B cell (primary cell): ENCODE data around the gene PFKP. TPM values are rescaled to one million over a fixed set of nuclear protein-coding genes. Genes with fewer than 3 reads are reported as not detected.

ENCODE experiments used
- ATAC-seq: fragments of 200-7000 bp; cut with Tn5 transposase; one replicate; pipeline ENCODE4 v1.10.0; 2021; ENCODE audit warnings: low read depth, mild to moderate bottlenecking, moderate number of reproducible peaks, moderate library complexity
- CTCF ChIA-PET: fragments of 350-600 bp; sonication (Branson Sonifier 250); formaldehyde crosslinking; loops from one replicate; lab custom pipeline; 2021; ENCODE audit warnings: antibody characterized with exemption, inconsistent platforms; lab: Charles Lee
- POLR2A ChIA-PET: fragments of 350-600 bp; sonication (Branson Sonifier 250); formaldehyde crosslinking; loops from one replicate; lab custom pipeline; 2021; ENCODE audit warnings: antibody characterized with exemption; lab: Charles Lee
- DNase-seq: peaks from one replicate; pipeline ENCODE4 v3.0.0; 2013
- H2AFZ ChIP-seq: 2 replicates; pipeline ENCODE4 v1.6.1; 2012; ENCODE audit warnings: mild to moderate bottlenecking, low read depth, low read length; ENCODE audit not compliant: insufficient read depth, poor library complexity, severe bottlenecking
- H3K27ac ChIP-seq, 2 donors: 1 replicate in 1 of 2; 2 replicates in 1 of 2; pipeline ENCODE4 v1.5.1; 2012 to 2013; ENCODE audit warnings: low read length in 2 of 2, mild to moderate bottlenecking in 2 of 2, moderate library complexity in 1 of 2
- H3K27me3 ChIP-seq, 4 experiments: fragments of 200-600 bp in 1 of 4; sonication (generic) in 1 of 4; replicated peaks in 1 of 4; 1 replicate in 2 of 4; 2 replicates in 2 of 4; pipeline versions ENCODE4 v1.6.1 to v1.7.0; 2013 to 2016; ENCODE audit warnings: low read length in 3 of 4, mild to moderate bottlenecking in 2 of 4, mixed read lengths in 1 of 4, moderate library complexity in 1 of 4; ENCODE audit not compliant: insufficient read depth in 4 of 4, control insufficient read depth in 3 of 4; ENCODE audit errors: control extremely low read depth in 1 of 4
- H3K36me3 ChIP-seq, 2 experiments: replicated peaks in 1 of 2; 1 replicate in 1 of 2; 2 replicates in 1 of 2; pipeline versions ENCODE4 v1.6.1 to v1.7.1; 2013; ENCODE audit warnings: low read length in 1 of 2; ENCODE audit not compliant: insufficient read depth in 2 of 2, control insufficient read depth in 1 of 2; ENCODE audit errors: control extremely low read depth in 1 of 2, extremely low read depth in 1 of 2
- H3K4me1 ChIP-seq, 2 donors: fragments of 200-600 bp in 1 of 2; sonication (generic) in 1 of 2; 1 replicate in 1 of 2; 2 replicates in 1 of 2; pipeline versions ENCODE4 v1.5.1 to v1.6.1; 2013 to 2017; ENCODE audit warnings: low read length in 2 of 2; ENCODE audit not compliant: control insufficient read depth in 2 of 2, insufficient read depth in 2 of 2
- H3K4me2 ChIP-seq: replicated peaks from 2 replicates; pipeline ENCODE3; 2012; ENCODE audit warnings: mild to moderate bottlenecking, low read depth, low read length; ENCODE audit not compliant: poor library complexity, severe bottlenecking
- H3K4me3 ChIP-seq, 5 experiments: fragments of 200-600 bp in 1 of 5; sonication (generic) in 1 of 5; 1 replicate in 3 of 5; 2 replicates in 2 of 5; pipeline versions ENCODE4 v1.5.1 to v1.7.0; 2011 to 2016; ENCODE audit warnings: low read length in 4 of 5, mild to moderate bottlenecking in 4 of 5, low read depth in 2 of 5, control low read depth in 1 of 5, moderate library complexity in 1 of 5; ENCODE audit not compliant: insufficient read depth in 1 of 5; ENCODE audit errors: control extremely low read depth in 1 of 5, extremely low read depth in 1 of 5
- H3K79me2 ChIP-seq: fragments of 200-600 bp; sonication (generic); one replicate; pipeline ENCODE4 v1.6.0; 2016; ENCODE audit warnings: low read length; ENCODE audit not compliant: control insufficient read depth, insufficient read depth
- H3K9ac ChIP-seq: fragments of 200-600 bp; sonication (generic); 2 replicates; pipeline ENCODE4 v1.6.1; 2017; ENCODE audit warnings: mild to moderate bottlenecking, low read length, moderate library complexity
- H3K9me3 ChIP-seq, 3 donors: one replicate each; pipeline versions ENCODE4 v1.6.1 to v1.7.1; 2013; ENCODE audit warnings: low read length in 2 of 3; ENCODE audit not compliant: control insufficient read depth in 2 of 3, insufficient read depth in 1 of 3; ENCODE audit errors: control extremely low read depth in 1 of 3
- H4K20me1 ChIP-seq: 2 replicates; pipeline ENCODE4 v1.6.0; 2012; ENCODE audit warnings: mild to moderate bottlenecking, low read length; ENCODE audit not compliant: insufficient read depth, control insufficient read depth, poor library complexity, severe bottlenecking
- H3K27ac Mint-ChIP-seq: one replicate; pipeline ENCODE4 v1.8.0; 2021; ENCODE audit warnings: mixed read lengths
- H3K27me3 Mint-ChIP-seq: one replicate; pipeline ENCODE4 v1.8.0; 2021; ENCODE audit warnings: mixed read lengths
- H3K4me1 Mint-ChIP-seq: one replicate; pipeline ENCODE4 v1.8.0; 2021; ENCODE audit warnings: mixed read lengths
- H3K4me3 Mint-ChIP-seq: one replicate; pipeline ENCODE4 v1.8.0; 2021; ENCODE audit warnings: mixed read lengths
- H3K9me3 Mint-ChIP-seq: one replicate; pipeline ENCODE4 v1.8.0; 2022; ENCODE audit warnings: mixed read lengths; ENCODE audit not compliant: insufficient read depth
- EZH2 ChIP-seq: IDR thresholded peaks from 2 replicates; pipeline ENCODE4 v1.6.1; 2012; ENCODE audit warnings: borderline replicate concordance, low read depth, mild to moderate bottlenecking, moderate library complexity, low read length; ENCODE audit not compliant: insufficient read depth, poor library complexity, severe bottlenecking
- WGBS: methylation state at CpG from one replicate; pipeline ENCODE4 v1.1.5; 2013; ENCODE audit warnings: missing lambda C conversion rate; ENCODE audit not compliant: insufficient coverage; 5-methylcytosine and 5-hydroxymethylcytosine counted together
- intact Hi-C: fragments of 100-400 bp; cut with micrococcal nuclease; formaldehyde crosslinking; loops from one replicate; pipeline ENCODE4 v1.10.0; 2022
- polyA plus RNA-seq: library from polyadenylated mRNA; depleted of rRNA; stranded (reverse); fragments of >200 nt; gene quantifications from 2 replicates; pipeline ENCODE4 v1.2.3, GENCODE V29; 2012
- total RNA-seq, 2 donors: library from RNA; stranded (reverse); fragments of 120-200 nt in 1 of 2; gene quantifications; 1 replicate in 1 of 2; 2 replicates in 1 of 2; pipeline versions ENCODE4 v1.2.3 to v1.2.4, GENCODE V29; 2013 to 2022
- TF ChIP-seq, protein P1 (sequence below): fragments of 200-600 bp; IDR thresholded peaks from one replicate; pipeline ENCODE4 v1.8.0; 2022; ENCODE audit warnings: antibody characterized with exemption, mild to moderate bottlenecking

The PFKP gene
- total and polyA plus RNA-seq, 2 donors (not counting 1 experiment from before 2014, with no cell fraction given): 41.4 to 54.3 TPM

DNA sequence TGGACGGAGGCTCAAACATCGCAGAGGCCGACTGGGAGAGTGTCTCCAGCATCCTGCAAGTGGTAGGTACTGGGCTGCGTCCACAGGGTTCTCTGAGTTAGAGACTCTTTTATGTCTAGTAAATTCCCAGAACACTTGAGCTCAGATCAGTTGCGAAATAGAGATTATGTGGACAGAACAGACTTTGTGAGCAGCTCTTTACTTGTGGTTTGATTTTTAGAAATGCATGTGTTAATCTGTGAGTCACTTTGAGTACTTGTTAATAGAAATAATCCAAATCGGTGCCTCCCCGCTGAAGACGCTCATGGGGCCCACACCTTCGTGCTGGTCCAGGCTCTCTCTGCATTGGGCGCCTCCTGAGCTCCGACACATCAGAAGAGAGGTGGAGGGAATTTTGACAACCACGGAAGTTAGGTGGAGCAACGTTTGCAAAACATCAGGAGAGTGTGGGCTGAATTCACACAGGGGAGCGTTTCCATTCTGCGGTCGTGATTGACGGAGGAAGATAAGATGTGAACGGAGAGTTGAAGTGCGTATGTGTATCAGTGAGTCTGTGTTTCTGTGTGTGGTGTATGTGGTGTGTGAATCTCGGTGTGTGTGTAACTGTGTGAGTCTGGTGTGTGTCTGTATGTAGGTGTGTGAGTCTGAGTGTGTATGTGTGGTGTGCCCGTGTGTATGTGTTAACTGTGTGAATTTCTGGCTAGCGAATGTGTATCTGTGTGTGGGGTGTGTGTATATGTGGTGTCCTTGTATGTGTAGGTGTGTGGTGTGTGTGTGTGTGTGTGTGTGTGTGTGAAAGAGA is 32.1 kb downstream of the PFKP start:
- peaks cover 17% of the 10 kb centered on the region for H3K79me2 ChIP-seq
- POLR2A ChIA-PET: no interaction called here

More for the DNA sequence above, 32.1 kb downstream of the PFKP start:
- Mint-ChIP-seq H3K27me3 (no peaks in the 10 kb centered on the region), H3K4me1 (peaks cover 9% of the 10 kb centered on the region), H3K27ac (no peak overlapping the region), H3K9me3 (no peaks in the 10 kb centered on the region), H3K4me3 (no peak overlapping the region)
- intact Hi-C loops: no loop called here
- H3K9ac ChIP-seq: no peak overlapping the region
- CTCF ChIA-PET: no interaction called here
- peaks cover 0 to 4% of the 10 kb centered on the region in 2 donors for H3K4me1 ChIP-seq
- no peak overlapping the region for H3K27ac ChIP-seq
- no peak overlapping the region for H3K4me2 ChIP-seq
- ATAC-seq (no peak), DNase-seq (no peak)
- TF ChIP-seq EZH2: no peak
- TF ChIP-seq, protein P1, sequence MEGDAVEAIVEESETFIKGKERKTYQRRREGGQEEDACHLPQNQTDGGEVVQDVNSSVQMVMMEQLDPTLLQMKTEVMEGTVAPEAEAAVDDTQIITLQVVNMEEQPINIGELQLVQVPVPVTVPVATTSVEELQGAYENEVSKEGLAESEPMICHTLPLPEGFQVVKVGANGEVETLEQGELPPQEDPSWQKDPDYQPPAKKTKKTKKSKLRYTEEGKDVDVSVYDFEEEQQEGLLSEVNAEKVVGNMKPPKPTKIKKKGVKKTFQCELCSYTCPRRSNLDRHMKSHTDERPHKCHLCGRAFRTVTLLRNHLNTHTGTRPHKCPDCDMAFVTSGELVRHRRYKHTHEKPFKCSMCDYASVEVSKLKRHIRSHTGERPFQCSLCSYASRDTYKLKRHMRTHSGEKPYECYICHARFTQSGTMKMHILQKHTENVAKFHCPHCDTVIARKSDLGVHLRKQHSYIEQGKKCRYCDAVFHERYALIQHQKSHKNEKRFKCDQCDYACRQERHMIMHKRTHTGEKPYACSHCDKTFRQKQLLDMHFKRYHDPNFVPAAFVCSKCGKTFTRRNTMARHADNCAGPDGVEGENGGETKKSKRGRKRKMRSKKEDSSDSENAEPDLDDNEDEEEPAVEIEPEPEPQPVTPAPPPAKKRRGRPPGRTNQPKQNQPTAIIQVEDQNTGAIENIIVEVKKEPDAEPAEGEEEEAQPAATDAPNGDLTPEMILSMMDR: no peak
- 99% methylated on average over 17 of the region's 22 CpGs for WGBS
- H3K27me3 ChIP-seq: no peaks in the 10 kb centered on the region
- H3K9me3 ChIP-seq: peaks cover 0 to 3% (median 0%) of the 10 kb centered on the region in 3 donors
- no peak overlapping the region for H3K4me3 ChIP-seq
- H3K36me3 ChIP-seq: peaks cover 0 to 43% of the 10 kb centered on the region in 2 experiments
- H2AFZ ChIP-seq: no peak overlapping the region
- H4K20me1 ChIP-seq: no peaks in the 10 kb centered on the region
